UCSD-AML1 (cell line): ENCODE data around the gene DGKE.

Source experiments
- DNase-seq: peaks from one replicate; lab custom pipeline; 2025; ENCODE audit not compliant: unreplicated experiment; lab: John Stamatoyannopoulos, UW

Gene DGKE

DNA sequence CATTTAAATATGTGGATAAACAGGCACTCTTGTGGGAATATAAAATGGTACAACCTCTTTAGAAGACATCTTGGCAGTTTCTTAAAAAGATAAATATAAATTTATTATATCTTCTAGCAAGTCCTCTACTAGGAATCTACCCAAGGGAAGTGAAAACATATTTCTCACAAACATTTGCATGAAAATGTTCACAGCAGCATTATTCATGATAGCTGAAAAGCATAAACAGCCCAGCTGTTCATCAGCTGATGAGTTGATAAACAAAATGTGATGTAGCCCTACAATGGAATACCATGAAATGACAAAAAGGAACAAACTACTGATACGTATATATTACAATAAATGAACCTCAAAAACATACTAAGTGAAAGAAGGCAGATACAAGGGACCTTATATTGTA, 12.0 kb downstream of the DGKE start:
- DNase-seq: no peak

DNA sequence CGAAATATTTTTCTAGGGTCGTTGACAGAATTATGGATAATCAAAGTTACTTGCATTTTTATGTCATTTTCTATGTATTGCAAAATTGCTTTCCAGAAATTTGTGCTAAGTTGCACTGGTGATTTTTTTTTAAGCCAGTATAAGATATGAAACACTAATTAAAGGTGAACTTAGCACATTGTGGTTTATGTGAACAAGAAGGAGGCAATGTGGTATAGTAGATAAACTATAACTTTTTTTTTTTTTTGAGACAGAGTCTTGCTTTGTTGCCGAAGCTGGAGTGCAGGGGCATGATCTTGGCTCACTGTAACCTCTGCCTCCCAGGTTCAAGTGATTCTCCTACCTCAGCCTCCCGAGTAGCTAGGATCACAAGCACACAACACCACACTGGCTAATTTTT, 13.2 kb downstream of the DGKE start:
- no peak for DNase-seq

DNA sequence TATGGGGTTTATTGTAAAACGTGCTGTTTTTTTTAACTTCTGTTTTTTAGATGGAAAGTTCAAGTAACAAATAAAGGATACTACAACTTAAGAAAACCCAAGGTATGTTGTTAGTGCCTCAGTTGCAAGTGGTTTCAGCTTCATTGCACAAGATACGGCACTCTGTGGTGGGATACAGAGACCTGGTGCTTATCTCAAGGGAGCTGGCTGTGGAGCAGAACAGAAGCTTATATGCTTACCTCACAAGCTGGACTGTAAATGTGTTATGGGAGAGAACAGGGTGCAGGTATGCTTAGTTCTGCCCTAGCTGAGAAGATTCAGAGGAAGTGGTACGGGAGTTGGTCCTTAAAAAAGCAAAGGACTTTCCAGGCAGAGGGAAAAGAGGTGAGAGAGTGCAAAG, 15.2 kb downstream of the DGKE start:
- DNase-seq: no peak

DNA sequence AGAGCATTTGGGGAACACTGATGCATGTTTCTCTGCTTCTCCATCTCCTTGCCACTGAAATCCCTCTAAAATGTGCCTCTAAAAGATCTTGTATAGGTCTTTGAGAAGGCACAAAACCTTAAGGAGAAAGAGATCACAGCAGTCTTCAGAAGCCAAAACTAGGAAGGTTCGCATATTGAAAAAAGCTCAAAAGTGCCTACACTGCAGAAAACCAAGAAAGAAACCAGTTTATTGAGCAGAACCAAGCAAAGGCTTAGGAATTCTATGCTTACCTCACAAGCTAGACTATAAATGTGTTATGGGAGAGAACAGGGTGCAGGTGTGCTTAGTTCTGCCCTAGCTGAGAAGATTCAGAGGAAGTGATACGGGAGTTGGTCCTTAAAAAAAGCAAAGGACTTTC, 16.6 kb downstream of the DGKE start:
- no peak for DNase-seq

DNA sequence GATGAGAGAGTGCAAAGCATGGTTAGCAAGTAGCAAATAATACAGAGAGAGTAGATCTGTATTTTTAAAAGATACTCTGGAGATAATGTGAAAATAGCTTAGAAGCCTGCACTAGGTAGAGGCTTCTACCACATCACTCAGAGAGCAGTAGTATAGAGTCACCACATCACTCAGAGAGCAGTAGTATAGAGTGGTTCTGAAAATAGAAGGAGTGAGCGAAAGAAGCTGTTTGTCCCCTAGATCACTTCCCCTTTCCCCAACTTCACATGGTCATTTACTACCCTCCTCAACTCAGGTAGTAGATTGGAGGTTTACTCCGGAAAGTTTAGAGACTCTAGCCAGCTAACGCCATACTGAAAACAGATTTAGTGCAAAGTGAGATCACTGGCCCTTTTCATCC, 17.1 kb downstream of the DGKE start:
- DNase-seq: no peak

DNA sequence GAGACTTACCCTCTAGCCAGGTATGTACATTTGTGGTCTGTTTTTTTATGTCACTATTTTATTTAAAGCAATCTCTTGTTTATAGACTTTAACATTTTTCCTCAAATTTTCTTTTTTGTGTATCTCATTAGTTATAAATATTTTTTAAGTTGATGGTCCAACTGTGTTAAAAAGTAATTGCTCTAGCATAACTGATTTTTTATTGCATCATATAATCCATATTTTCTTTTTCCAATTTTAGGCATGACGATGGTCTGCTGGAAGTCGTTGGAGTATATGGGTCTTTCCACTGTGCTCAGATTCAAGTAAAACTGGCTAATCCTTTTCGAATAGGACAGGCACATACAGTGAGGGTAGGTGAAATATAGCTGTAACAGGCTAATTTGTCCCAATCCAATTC, 27.9 kb downstream of the DGKE start:
- DNase-seq: no peak

DNA sequence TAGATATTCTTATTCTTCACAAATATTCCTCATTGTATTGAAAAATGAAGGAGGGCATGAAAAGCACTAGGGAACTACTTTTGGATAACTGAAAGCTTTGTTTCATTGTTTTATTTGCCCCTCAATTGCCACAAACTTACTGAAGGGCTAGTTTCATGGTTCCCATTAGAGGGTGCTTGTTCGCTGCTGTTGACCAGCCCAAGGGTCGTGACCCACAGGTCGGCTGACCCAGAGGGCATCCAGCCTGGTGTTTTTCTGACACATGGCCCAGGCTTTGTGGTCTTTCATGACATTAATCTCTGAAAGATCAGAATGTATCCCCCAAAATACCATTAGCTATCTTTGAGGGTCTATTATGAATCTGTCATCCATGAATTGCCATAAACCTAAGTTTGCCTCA, 30.0 kb downstream of the DGKE start:
- no peak for DNase-seq

DNA sequence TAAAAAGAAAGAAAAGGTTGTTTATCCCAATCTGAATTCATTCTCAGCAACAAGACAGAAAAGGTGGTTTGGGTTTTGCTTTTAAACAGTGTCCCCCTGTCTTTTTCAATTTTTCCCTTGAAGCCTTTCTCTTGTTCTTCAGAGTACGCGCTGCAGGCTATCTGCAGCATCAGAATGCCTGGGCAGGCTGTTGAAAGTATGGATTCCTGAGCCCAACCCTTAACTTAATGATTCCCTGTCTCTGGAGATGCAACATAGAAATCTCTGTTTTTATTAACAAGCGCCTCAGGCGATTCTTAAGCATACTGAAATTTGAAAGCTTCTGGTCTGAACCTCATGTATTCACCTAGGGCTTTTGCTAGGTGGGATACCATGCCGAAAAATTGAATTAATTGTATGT, 32.1 kb downstream of the DGKE start:
- no peak for DNase-seq

DNA sequence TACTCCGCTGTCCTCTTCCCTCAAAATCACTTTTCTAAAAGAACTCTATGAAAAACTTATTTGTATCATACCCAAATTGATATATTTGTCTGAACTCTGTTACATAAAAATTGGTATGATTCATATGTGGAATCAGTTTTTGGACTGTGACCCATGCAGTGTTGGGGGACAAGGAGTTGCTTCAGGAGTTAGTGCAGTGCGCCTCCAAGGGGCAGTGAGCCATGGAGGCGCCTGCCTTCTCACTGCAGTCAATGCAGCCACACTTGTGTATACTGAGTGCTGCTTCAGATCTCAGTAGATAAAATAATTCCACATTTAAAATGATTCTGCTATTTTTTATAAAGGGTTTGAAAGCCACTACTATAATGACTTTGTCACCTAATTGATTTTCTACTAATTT, 32.5 kb downstream of the DGKE start:
- DNase-seq: no peak

DNA sequence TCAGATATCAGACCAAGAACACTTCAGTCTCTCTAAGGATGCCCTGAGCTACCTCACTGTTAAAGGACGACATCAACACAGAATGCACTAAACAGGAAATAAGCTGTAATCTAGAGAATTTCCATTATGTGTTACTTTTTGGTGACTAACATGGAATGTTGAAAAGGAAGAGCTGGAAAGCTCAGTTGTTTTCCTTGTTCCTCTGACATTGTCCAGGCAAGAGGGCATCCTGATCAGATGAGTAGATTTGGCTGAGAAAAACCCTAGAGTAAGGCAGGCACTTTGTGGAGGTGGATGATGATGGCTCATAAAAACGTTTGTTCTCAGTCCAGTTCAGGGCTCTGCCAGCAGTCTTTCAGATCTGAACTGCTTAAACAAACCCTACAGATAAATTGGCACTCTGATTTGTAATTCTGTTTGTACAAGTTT, 34.0 kb downstream of the DGKE start:
- DNase-seq: no peak

DNA sequence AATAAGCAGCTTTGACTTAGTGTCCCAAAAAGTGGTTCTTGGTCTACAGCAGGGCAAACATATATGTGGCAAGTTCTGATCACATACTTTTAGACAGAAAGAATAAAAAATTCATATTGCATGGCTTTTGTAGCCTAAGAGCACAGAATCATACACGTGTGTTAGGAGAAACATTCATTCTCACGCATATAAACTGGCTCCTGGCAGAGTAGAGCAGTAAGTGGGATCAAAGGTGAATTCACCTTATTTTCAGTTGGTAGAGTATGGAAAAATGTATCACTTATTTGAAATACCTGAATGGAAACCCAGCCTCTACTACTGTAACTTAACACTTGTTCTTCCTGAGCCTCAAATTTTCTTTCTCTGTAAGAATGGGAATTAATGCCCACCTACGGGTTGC, 34.8 kb downstream of the DGKE start:
- DNase-seq: no peak

DNA sequence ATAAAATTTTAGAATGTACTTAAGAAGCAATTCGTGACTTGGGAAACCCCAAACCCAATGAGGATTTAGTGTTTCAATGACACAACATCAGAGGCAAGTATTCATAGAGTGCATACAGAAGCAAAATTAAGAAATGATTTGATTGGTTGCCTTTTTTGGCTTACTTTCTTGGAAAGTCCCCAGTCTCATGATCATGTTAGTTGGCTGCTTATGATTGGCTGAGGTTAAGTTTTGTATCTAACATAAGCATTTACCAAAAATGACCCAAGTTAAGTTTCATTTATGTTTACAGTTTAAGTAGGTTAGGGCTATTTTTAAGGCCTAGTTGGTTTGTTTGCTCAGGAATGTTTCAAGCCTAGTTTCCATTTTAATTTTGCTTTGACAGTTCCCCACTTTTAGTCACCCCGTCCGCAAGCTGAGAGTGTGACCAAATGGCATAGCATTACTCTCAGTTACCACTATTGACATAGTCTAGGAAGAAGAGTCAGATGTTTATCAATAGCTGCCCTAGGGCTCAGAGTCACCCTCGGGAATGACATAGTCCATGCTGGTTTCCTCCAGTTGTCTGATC, 36.2 kb downstream of the DGKE start:
- no peak for DNase-seq

DNA sequence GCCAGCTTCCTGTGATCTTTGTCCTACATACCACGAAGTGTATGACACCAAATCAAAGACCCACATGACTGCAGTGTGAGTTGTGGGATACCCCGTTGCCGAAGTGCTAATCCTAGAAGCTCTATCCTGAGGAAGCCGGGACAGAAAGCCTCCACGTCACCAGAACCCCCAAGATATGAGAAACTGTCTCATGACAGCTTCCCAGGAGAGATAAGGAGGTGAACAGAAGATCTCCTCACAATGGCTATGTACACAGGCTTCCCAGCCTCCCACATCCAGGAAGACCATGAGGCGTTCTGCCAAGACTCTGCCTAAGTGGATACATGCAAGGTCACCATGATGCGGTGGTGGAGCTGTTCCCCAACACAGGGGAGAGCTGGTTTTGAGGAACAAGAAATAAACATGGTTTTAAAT, 42.8 kb downstream of the DGKE start:
- DNase-seq: no peak

DNA sequence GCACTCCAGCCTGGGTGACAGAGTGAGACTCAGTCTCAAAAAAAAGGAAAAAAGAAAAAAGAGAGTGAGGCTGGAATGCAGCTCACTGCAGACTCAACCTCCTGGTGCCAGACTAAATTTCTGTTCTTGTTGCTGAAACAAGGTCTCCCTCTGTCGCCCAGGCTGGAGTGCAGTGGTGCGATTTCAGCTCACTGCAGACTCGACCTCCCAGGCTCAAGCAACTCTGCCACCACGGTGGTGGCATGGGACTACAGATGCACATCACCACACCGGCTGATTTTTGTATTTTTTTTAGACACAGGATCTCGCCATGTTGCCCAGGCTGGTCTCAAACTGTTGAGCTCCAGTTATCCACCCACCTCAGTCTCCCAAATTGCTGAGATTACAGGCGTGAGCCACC, 45.3 kb downstream of the DGKE start:
- DNase-seq: no peak

DNA sequence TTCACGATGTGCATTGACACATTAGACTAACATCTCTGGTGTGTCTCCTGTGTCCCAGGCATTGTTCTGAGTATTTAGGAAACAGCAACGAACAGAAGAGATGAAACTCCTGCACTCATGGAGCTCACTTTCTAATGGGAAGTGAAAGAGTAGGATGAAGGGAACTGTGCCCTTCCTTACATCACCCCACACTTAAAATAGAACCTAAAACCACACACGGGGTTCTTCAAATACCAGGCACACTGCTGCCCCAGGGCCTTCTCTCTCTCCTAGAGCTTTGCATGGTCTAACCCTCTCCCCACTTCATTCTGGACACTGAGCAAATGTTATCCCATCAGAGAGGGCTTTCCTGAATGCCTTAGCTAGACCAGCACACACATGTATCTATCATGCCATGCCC, 46.2 kb downstream of the DGKE start:
- DNase-seq: no peak

DNA sequence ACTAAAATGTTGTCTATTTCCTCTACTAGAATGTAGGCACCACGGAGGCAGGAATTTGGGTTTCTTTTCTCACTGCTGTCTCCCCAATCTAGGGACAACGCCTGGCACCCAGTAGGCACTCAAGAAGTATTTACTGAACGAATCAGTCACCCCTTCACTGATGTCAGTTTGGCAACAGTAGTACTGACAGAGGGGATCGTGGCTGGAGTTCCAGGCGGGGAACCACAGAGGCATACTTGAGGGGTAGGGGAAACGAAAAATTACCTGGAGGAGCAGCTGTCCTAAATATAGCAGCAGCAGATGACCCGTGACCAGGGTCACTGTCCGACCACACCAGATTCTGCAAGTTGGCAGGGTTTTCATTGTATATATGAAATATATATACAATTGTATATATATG, 46.6 kb downstream of the DGKE start:
- no peak for DNase-seq

DNA sequence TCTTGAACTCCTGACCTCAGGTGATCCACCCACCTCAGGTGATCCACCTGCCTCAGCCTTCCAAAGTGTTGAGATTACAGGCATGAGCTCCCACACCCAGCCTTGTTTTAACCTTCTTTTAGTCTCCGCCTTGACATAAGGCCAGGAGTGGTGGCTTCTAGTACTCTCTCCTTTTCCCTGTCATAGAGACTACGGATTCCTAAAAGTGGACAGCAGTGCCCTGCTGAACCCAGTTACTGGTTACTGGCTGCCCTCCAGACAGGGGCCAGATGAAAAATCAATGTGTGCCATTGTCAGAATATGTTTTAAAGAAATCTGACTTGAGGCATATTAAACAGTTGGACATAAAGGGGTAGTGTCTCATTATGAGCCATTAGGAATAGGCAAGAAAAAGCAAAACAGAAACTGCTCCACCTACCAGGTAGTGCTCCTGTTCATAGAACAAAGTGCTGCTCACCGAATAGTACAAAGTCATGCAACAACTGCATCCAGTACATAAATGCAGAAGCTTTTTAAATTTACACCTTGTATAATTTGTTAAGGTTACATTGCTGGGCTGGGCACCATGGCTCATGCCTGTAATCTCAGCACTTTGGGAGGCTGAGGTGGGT, 47.8 kb downstream of the DGKE start:
- no peak for DNase-seq

DNA sequence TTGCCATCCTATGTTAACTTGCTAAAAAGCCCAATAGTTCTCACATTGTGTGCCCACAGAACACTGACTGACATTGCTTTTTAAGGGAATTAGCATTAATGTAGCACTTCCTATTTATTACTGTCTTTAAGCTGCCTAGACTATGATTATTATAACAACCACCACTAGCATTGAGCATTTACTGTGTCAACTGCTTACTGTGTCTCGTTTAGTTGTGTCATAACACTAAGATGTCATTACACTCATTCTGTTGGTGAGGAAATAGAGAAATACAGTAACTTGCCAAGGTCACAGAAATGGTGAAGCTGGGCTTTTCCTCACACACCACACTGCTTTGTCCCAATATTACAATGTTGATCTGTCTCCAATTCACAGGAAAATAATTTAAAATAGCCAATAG, 49.7 kb downstream of the DGKE start:
- no peak for DNase-seq

DNA sequence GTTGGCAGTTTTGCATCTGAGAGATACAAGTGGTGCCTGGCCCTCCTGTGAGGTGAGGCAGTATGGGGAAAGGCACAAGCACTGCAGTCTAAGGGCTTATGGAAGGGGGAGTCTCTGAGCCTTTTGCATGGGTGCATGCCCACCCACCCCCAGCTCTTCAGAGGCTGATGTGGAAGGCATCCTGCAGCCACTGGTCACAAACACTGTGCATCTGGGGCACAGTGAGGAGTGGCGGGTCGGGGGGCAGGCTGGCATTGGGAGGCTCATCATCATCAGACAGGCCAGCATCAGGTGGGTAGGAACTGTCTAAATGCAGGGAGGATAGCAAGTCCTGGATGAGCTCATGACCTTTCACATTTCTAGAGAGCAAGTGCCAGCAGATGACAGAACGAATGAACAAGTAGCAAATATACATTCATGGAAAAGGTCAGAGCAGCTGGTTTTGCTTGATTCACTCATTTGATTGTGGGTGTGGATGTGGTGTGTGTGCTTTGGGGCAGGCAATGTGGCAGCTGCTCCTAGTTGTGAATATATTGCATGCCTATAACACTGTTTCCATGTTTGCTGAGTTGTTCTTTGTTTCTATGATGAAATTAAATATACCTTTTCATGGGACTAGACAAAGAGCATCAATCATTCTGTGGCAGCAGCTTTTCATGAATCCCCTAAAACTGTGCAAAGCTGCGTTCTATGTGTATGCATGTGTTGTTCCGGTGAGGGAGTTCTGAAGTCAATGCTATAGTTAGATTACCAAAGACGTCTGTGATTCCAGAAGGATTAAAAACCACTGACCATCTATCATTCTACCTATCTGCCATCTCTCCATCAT, 50.7 kb downstream of the DGKE start:
- no peak for DNase-seq

DNA sequence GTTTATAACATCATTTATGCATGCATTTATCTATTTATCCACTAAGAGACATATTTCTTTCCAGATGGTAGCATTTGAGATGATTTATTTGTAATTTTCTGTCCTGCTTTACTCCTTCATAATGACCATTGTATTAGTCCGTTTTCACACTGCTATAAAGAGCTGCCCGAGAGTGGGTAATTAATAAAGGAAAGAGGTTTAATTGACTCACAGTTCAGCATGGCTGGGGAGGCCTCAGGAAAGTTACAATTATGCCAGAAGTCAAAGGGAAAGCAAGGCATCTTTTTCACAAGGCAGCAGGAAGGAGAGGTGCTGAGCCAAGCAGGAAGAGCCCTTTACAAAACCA, 51.3 kb downstream of the DGKE start:
- DNase-seq: no peak

DNA sequence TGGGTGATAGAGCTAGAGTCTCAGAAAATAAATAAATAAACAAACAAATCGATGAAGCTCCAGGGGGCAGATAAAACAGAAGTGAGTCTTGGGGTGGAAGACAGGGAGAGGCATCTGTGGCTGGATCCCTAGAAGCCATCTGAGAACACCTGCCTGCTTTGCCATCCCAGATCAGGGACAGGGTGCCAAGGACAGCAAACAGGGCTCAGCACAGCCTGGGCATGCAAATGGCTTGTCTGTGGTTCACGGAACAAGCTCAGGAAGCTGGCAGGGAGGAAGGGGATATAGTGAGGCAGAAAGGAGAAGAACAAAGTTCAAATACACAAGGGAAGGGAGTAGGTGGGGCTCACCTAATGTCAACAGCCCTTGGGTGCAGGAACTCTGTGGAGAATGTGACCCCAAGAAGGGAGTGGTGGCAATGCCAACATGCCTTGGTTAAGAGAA, 52.4 kb downstream of the DGKE start:
- no peak for DNase-seq

DNA sequence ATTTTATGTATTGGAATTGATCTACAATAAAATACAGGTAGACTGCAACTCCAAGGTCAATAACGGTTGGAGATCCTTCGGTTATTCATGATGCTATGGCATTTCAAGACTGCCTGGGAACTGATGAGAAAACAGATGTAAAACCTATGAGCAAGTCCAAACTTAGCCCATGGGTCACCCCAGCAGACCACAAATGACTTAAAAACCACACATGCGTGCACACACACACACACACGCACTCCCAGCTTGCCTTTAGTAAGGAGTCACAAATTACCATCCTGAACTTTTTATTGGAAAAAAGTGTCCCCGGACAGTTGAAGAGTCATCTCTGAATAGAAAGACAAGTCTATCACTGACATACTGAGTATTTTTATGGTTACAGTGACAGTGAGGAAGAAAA, 53.2 kb downstream of the DGKE start:
- no peak for DNase-seq
